Neural cell (in vitro differentiated cells): ENCODE results near the gene RTN4RL1.

Experiments used
- CTCF ChIP-seq: fragments of 450-650 bp; IDR thresholded peaks from 2 replicates; pipeline ENCODE4 v1.5.1; 2014; ENCODE audit warnings: antibody characterized with exemption, mild to moderate bottlenecking, moderate library complexity; ENCODE audit not compliant: poor library complexity, severe bottlenecking
- EP300 ChIP-seq: fragments of 450-650 bp; conservative IDR thresholded peaks from 2 replicates; pipeline ENCODE4 v1.6.1; 2014; ENCODE audit warnings: antibody characterized with exemption, mild to moderate bottlenecking, moderate library complexity; ENCODE audit not compliant: poor library complexity, severe bottlenecking
- EZH2 ChIP-seq: fragments of 200-600, 300-800 bp; shearing (Covaris generic), sonication (generic); IDR thresholded peaks from 2 replicates; pipeline ENCODE4 v1.6.1; 2014; ENCODE audit warnings: antibody characterized with exemption, low read length, borderline replicate concordance, mild to moderate bottlenecking; ENCODE audit not compliant: insufficient read depth, poor library complexity, severe bottlenecking
- MXI1 ChIP-seq: fragments of 450-650 bp; conservative IDR thresholded peaks from 2 replicates; pipeline ENCODE4 v1.6.1; 2014; ENCODE audit warnings: antibody characterized with exemption, mild to moderate bottlenecking; ENCODE audit not compliant: poor library complexity, severe bottlenecking
- POLR2AphosphoS5 ChIP-seq: IDR thresholded peaks from 2 replicates; pipeline ENCODE4 v1.6.1; 2012
- RAD21 ChIP-seq: fragments of 450-650 bp; conservative IDR thresholded peaks from 2 replicates; pipeline ENCODE4 v1.6.1; 2014; ENCODE audit warnings: antibody characterized with exemption, mild to moderate bottlenecking, moderate library complexity
- TF ChIP-seq, protein P1 (sequence below): IDR thresholded peaks from 2 replicates; pipeline ENCODE4 v1.6.1; 2012; ENCODE audit warnings: borderline replicate concordance

GRCh38 chr17:1959871-1960544, 65.1 kb downstream of the RTN4RL1 start:
- TF ChIP-seq CTCF (no peak), EZH2 (no peak), EP300 (no peak), RAD21 (no peak), POLR2AphosphoS5 (no peak), MXI1 (no peak)
- TF ChIP-seq, protein P1, sequence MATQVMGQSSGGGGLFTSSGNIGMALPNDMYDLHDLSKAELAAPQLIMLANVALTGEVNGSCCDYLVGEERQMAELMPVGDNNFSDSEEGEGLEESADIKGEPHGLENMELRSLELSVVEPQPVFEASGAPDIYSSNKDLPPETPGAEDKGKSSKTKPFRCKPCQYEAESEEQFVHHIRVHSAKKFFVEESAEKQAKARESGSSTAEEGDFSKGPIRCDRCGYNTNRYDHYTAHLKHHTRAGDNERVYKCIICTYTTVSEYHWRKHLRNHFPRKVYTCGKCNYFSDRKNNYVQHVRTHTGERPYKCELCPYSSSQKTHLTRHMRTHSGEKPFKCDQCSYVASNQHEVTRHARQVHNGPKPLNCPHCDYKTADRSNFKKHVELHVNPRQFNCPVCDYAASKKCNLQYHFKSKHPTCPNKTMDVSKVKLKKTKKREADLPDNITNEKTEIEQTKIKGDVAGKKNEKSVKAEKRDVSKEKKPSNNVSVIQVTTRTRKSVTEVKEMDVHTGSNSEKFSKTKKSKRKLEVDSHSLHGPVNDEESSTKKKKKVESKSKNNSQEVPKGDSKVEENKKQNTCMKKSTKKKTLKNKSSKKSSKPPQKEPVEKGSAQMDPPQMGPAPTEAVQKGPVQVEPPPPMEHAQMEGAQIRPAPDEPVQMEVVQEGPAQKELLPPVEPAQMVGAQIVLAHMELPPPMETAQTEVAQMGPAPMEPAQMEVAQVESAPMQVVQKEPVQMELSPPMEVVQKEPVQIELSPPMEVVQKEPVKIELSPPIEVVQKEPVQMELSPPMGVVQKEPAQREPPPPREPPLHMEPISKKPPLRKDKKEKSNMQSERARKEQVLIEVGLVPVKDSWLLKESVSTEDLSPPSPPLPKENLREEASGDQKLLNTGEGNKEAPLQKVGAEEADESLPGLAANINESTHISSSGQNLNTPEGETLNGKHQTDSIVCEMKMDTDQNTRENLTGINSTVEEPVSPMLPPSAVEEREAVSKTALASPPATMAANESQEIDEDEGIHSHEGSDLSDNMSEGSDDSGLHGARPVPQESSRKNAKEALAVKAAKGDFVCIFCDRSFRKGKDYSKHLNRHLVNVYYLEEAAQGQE, result no peak
